H1 (cell line): ENCODE data around the gene GRXCR2. TPM values are rescaled to one million over a fixed set of nuclear protein-coding genes. Genes with fewer than 3 reads are reported as not detected.

ENCODE experiments used
- CTCF ChIA-PET: fragments of 300-600 bp; sonication (Branson Sonifier 250); formaldehyde crosslinking; loops from one replicate; lab custom pipeline; 2021; ENCODE audit not compliant: partially characterized antibody; lab: Charles Lee
- POLR2A ChIA-PET: fragments of 300-600 bp; sonication (Branson Sonifier 250); formaldehyde crosslinking; loops from one replicate; lab custom pipeline; 2021; ENCODE audit warnings: inconsistent platforms; ENCODE audit not compliant: partially characterized antibody; lab: Charles Lee
- DNase-seq, 2 experiments: peaks; one replicate each; pipeline versions ENCODE4 v3.0.0 to v3.0.0-alpha.2; 2010 to 2022; ENCODE audit warnings: low spot score in 2 of 2, low read depth in 1 of 2, mixed read lengths in 1 of 2
- FAIRE-seq: peaks from 2 replicates; lab custom pipeline; 2011; peaks lifted over from hg19 to GRCh38; lab: Jason Lieb, UNC
- H2AFZ ChIP-seq: 2 replicates; pipeline ENCODE4 v1.8.1; 2012; ENCODE audit warnings: low read length, inconsistent platforms
- H2AK5ac ChIP-seq: 2 replicates; pipeline ENCODE4 v1.6.1; 2013; ENCODE audit warnings: low read depth, low read length
- H2BK120ac ChIP-seq: replicated peaks from 2 replicates; pipeline ENCODE3; 2013; ENCODE audit warnings: low read depth, low read length, inconsistent platforms
- H2BK12ac ChIP-seq: 2 replicates; pipeline ENCODE4 v1.6.1; 2013; ENCODE audit warnings: low read depth, low read length
- H2BK15ac ChIP-seq: 2 replicates; pipeline ENCODE4 v1.6.1; 2013; ENCODE audit warnings: low read length
- H2BK20ac ChIP-seq: 2 replicates; pipeline ENCODE4 v1.6.1; 2013; ENCODE audit warnings: low read length
- H2BK5ac ChIP-seq: 2 replicates; pipeline ENCODE4 v1.6.1; 2013; ENCODE audit warnings: low read depth, low read length
- H3K14ac ChIP-seq: 2 replicates; pipeline ENCODE4 v1.6.1; 2013; ENCODE audit warnings: inconsistent platforms; ENCODE audit not compliant: insufficient read length
- H3K18ac ChIP-seq: 2 replicates; pipeline ENCODE4 v1.6.1; 2013; ENCODE audit warnings: low read length; ENCODE audit errors: extremely low read depth
- H3K23ac ChIP-seq: 2 replicates; pipeline ENCODE4 v1.6.1; 2013; ENCODE audit warnings: inconsistent platforms; ENCODE audit not compliant: insufficient read length
- H3K23me2 ChIP-seq: 2 replicates; pipeline ENCODE4 v1.6.1; 2013; ENCODE audit warnings: low read depth, low read length
- H3K27ac ChIP-seq: 2 replicates; pipeline ENCODE4 v1.6.1; 2011; ENCODE audit warnings: low read depth, low read length, inconsistent platforms
- H3K27me3 ChIP-seq, 4 experiments: replicated peaks in 1 of 4; 1 replicate in 1 of 4; 2 replicates in 3 of 4; pipeline versions ENCODE4 v1.6.1 to v1.8.1; 2011 to 2013; ENCODE audit warnings: low read length in 3 of 4, mild to moderate bottlenecking in 3 of 4, inconsistent platforms in 2 of 4, mixed read lengths in 2 of 4, moderate library complexity in 1 of 4; ENCODE audit not compliant: control insufficient read depth in 3 of 4, insufficient read depth in 3 of 4; ENCODE audit errors: extremely low read depth in 1 of 4
- H3K36me3 ChIP-seq, 4 experiments: 2 replicates each; pipeline versions ENCODE4 v1.6.1 to v1.8.1; 2011 to 2013; ENCODE audit warnings: mild to moderate bottlenecking in 4 of 4, low read length in 3 of 4, moderate library complexity in 2 of 4, control low read depth in 1 of 4, inconsistent platforms in 1 of 4; ENCODE audit not compliant: insufficient read depth in 4 of 4, control insufficient read depth in 2 of 4
- H3K4ac ChIP-seq: replicated peaks from 2 replicates; pipeline ENCODE3; 2013; ENCODE audit warnings: low read length, low read depth, mixed read lengths, inconsistent platforms; ENCODE audit not compliant: insufficient read length
- H3K4me1 ChIP-seq, 4 experiments: replicated peaks in 1 of 4; 1 replicate in 1 of 4; 2 replicates in 3 of 4; pipeline versions ENCODE4 v1.6.1 to v1.8.1; 2011 to 2013; ENCODE audit warnings: low read length in 3 of 4, inconsistent platforms in 2 of 4, mixed read lengths in 1 of 4; ENCODE audit not compliant: insufficient read depth in 4 of 4, control insufficient read depth in 3 of 4
- H3K4me2 ChIP-seq, 2 experiments: 2 replicates each; pipeline versions ENCODE4 v1.6.1 to v1.8.1; 2011 to 2013; ENCODE audit warnings: low read depth in 2 of 2, low read length in 2 of 2, control low read depth in 1 of 2, inconsistent platforms in 1 of 2, mild to moderate bottlenecking in 1 of 2; ENCODE audit not compliant: insufficient read depth in 1 of 2
- H3K4me3 ChIP-seq, 4 experiments: fragments of 200-600, 300-600 bp in 1 of 4; sonication (generic), shearing (Covaris generic), sonication (Bioruptor Twin) in 1 of 4; 2 replicates each; pipeline versions ENCODE4 v1.5.1 to v1.8.1; 2011 to 2016; ENCODE audit warnings: low read length in 4 of 4, low read depth in 3 of 4, control low read depth in 2 of 4, inconsistent platforms in 2 of 4, mild to moderate bottlenecking in 2 of 4, mixed read lengths in 1 of 4, moderate library complexity in 1 of 4; ENCODE audit not compliant: insufficient read depth in 2 of 4; ENCODE audit errors: extremely low read depth in 1 of 4
- H3K56ac ChIP-seq: replicated peaks from 2 replicates; pipeline ENCODE3; 2013; ENCODE audit warnings: low read depth, mild to moderate bottlenecking, mixed read lengths, low read length, inconsistent platforms; ENCODE audit not compliant: insufficient read length
- H3K79me1 ChIP-seq: 2 replicates; pipeline ENCODE4 v1.6.1; 2013; ENCODE audit warnings: low read depth, low read length, control low read depth
- H3K79me2 ChIP-seq, 2 experiments: 2 replicates each; pipeline versions ENCODE4 v1.6.1 to v1.8.1; 2012 to 2013; ENCODE audit warnings: low read length in 2 of 2, mild to moderate bottlenecking in 2 of 2, inconsistent platforms in 1 of 2; ENCODE audit not compliant: insufficient read depth in 2 of 2, control insufficient read depth in 1 of 2
- H3K9ac ChIP-seq, 4 experiments: replicated peaks in 1 of 4; 1 replicate in 1 of 4; 2 replicates in 3 of 4; pipeline versions ENCODE4 v1.6.1 to v1.8.1; 2011 to 2013; ENCODE audit warnings: low read depth in 3 of 4, low read length in 3 of 4, control low read depth in 2 of 4, mild to moderate bottlenecking in 2 of 4, moderate library complexity in 2 of 4, inconsistent platforms in 1 of 4; ENCODE audit errors: extremely low read depth in 1 of 4
- H3K9me3 ChIP-seq, 2 experiments: 2 replicates each; pipeline versions ENCODE4 v1.6.1 to v1.8.1; 2012 to 2013; ENCODE audit warnings: mild to moderate bottlenecking in 2 of 2, moderate library complexity in 2 of 2, control low read depth in 1 of 2, inconsistent platforms in 1 of 2, low read depth in 1 of 2, low read length in 1 of 2, mixed read lengths in 1 of 2; ENCODE audit not compliant: insufficient read depth in 2 of 2
- H4K20me1 ChIP-seq, 2 experiments: replicated peaks in 1 of 2; 2 replicates each; pipeline versions ENCODE3 to v1.8.1; 2011 to 2013; ENCODE audit warnings: inconsistent platforms in 2 of 2, low read length in 2 of 2, mild to moderate bottlenecking in 1 of 2; ENCODE audit not compliant: insufficient read depth in 2 of 2, control insufficient read depth in 1 of 2
- H4K5ac ChIP-seq: 2 replicates; pipeline ENCODE4 v1.6.1; 2013; ENCODE audit warnings: low read length, low read depth, mixed read lengths, inconsistent platforms; ENCODE audit not compliant: insufficient read length
- H4K8ac ChIP-seq: 2 replicates; pipeline ENCODE4 v1.8.0; 2013; ENCODE audit warnings: mild to moderate bottlenecking, moderate library complexity, low read length, inconsistent platforms; ENCODE audit not compliant: insufficient read depth; ENCODE audit errors: extremely low read depth
- H4K91ac ChIP-seq: replicated peaks from 2 replicates; pipeline ENCODE3; 2013; ENCODE audit warnings: low read length, mixed read lengths, inconsistent platforms; ENCODE audit not compliant: insufficient read length
- ASH2L ChIP-seq: fragments of 200-600, 300-600 bp; sonication (generic); IDR thresholded peaks from one replicate; pipeline ENCODE4 v1.7.1; 2017; ENCODE audit warnings: low read length
- ATF2 ChIP-seq: IDR thresholded peaks from 2 replicates; pipeline ENCODE4 v1.6.1; 2012; ENCODE audit warnings: low read length, inconsistent platforms
- CREB1 ChIP-seq: IDR thresholded peaks from 2 replicates; pipeline ENCODE4 v1.6.1; 2012; ENCODE audit warnings: inconsistent platforms
- GTF2F1 ChIP-seq: IDR thresholded peaks from 2 replicates; pipeline ENCODE4 v1.6.1; 2012; ENCODE audit warnings: low read depth, low read length, improper control_type of control experiment, borderline replicate concordance
- KDM4A ChIP-seq: IDR thresholded peaks from one replicate; pipeline ENCODE4 v1.7.1; 2012; ENCODE audit warnings: low read depth, mild to moderate bottlenecking, moderate library complexity, low read length, inconsistent platforms; ENCODE audit not compliant: severe bottlenecking
- KDM5A ChIP-seq: fragments of 200-600 bp; IDR thresholded peaks from 2 replicates; pipeline ENCODE4 v1.7.1; 2012; ENCODE audit warnings: mild to moderate bottlenecking, low read length, inconsistent platforms, mixed read lengths
- MAX ChIP-seq: IDR thresholded peaks from 2 replicates; pipeline ENCODE4 v1.6.1; 2012; ENCODE audit warnings: inconsistent platforms
- NANOG ChIP-seq: IDR thresholded peaks from 2 replicates; pipeline ENCODE4 v1.6.1; 2011; ENCODE audit warnings: low read length, low read depth, mild to moderate bottlenecking, inconsistent platforms; ENCODE audit not compliant: insufficient read depth, poor library complexity, severe bottlenecking
- SP1 ChIP-seq: IDR thresholded peaks from 2 replicates; pipeline ENCODE4 v1.6.1; 2011; ENCODE audit warnings: low read depth, low read length
- SP4 ChIP-seq: IDR thresholded peaks from 2 replicates; pipeline ENCODE4 v1.6.1; 2012; ENCODE audit warnings: low read length, inconsistent platforms
- YY1 ChIP-seq: IDR thresholded peaks from 2 replicates; pipeline ENCODE4 v1.6.1; 2011; ENCODE audit warnings: low read depth, mild to moderate bottlenecking, low read length
- ZNF274 ChIP-seq: IDR thresholded peaks from 2 replicates; pipeline ENCODE4 v1.7.0; 2012; ENCODE audit warnings: low read length, borderline replicate concordance; ENCODE audit errors: extremely low read depth
- WGBS, 2 experiments: shearing (Covaris generic) in 1 of 2; methylation state at CpG; one replicate each; pipeline versions ENCODE4 v1.1.6 to v1.1.7; 2013 to 2015; ENCODE audit warnings: low lambda C conversion rate in 2 of 2, mixed read lengths in 2 of 2, inconsistent platforms in 1 of 2, low coverage in 1 of 2, missing lambda C conversion rate in 1 of 2; ENCODE audit not compliant: insufficient replicate concordance in 2 of 2, insufficient coverage in 1 of 2, insufficient read length in 1 of 2; ENCODE audit errors: extremely low coverage in 1 of 2, missing lambda C conversion rate in 1 of 2; 5-methylcytosine and 5-hydroxymethylcytosine counted together
- polyA plus RNA-seq, 7 experiments: library from polyadenylated mRNA; depleted of rRNA in 3 of 7; stranded (reverse) in 5 of 7; unstranded in 2 of 7; fragments of >200 nt in 5 of 7; fragments of 200-250 nt in 2 of 7; gene quantifications; 1 replicate in 5 of 7; 2 replicates in 1 of 7; 4 replicates in 1 of 7; pipeline versions ENCODE4 v1.2.1 to v1.2.3, GENCODE V29; 2011 to 2013; ENCODE audit warnings: missing spikeins in 2 of 7, mixed read lengths in 2 of 7
- total RNA-seq: library from RNA; stranded (reverse); fragmentation: NEBNext Ultra II Directional; extraction: Animal tissue kit (Norgen Biotek cat#: 25700); gene quantifications from 2 replicates; pipeline ENCODE4 v1.2.1, GENCODE V29; 2021

The GRXCR2 gene
- total and polyA plus RNA-seq, 2 of the 8 experiments (the other 6 are each of a cell fraction or from before 2014, with no cell fraction given), result not detected

- Histone ChIP-seq H3K56ac (no peak overlapping the region), H4K91ac (no peak overlapping the region), H3K4me2 (no peak overlapping the region), H3K14ac (no peak overlapping the region), H4K20me1 (no peaks in the 10 kb centered on the region), H2BK15ac (no peak overlapping the region), H3K36me3 (no peaks in the 10 kb centered on the region), H3K18ac (no peak overlapping the region), H3K4ac (no peak overlapping the region), H3K9ac (no peak overlapping the region), H3K9me3 (no peaks in the 10 kb centered on the region), H4K8ac (no peak overlapping the region)
- 83% methylated on average over 3 of the region's 3 CpGs; no CpG with 5 or more reads in 1 of the 2 experiments for WGBS, 2 experiments
- POLR2A ChIA-PET, result interaction anchor here (0.6 kb wide), 1 partner anchor 35 kb away, joined by 3 read pairs; no protein-coding TSS in a partner anchor
- CTCF ChIA-PET, result interaction anchor here (0.8 to 3.4 kb wide), 2 partner anchors 98 to 188 kb away, joined by 3 to 23 read pairs; no protein-coding TSS in a partner anchor
- DNase-seq, result no peak
- TF ChIP-seq CREB1, result no peak
- TF ChIP-seq ZNF274, result no peak
- TF ChIP-seq SP1, result no peak
- TF ChIP-seq SP4, result no peak
- TF ChIP-seq ASH2L, result no peak
- no peak for TF ChIP-seq GTF2F1
- no peak for TF ChIP-seq NANOG
- no peak for TF ChIP-seq KDM4A
- TF ChIP-seq ATF2, result no peak
- TF ChIP-seq YY1, result no peak
- TF ChIP-seq MAX, result no peak
- no peak for TF ChIP-seq KDM5A
- TF ChIP-seq, all 59 proteins: peak for 0
- Histone ChIP-seq H3K27me3 (no peaks in the 10 kb centered on the region), H3K23me2 (peaks cover 2% of the 10 kb centered on the region; the same call in 1 of the 2 replicates), H3K23ac (no peak overlapping the region), H3K79me2 (no peaks in the 10 kb centered on the region), H4K5ac (no peak overlapping the region), H3K4me1 (peaks cover 3 to 5% (median 3%) of the 10 kb centered on the region in 4 experiments; a peak in 5 of 7 replicates), H2BK20ac (no peak overlapping the region), H3K79me1 (no peaks in the 10 kb centered on the region), H2AK5ac (no peak overlapping the region), H2BK120ac (no peak overlapping the region), H3K4me3 (no peak overlapping the region), H3K27ac (no peak overlapping the region), H2AFZ (no peak overlapping the region), H2BK5ac (no peak overlapping the region), H2BK12ac (no peak overlapping the region)
- no peak for FAIRE-seq
Observed at GRCh38 chr5:145853781-145854376, 18.9 kb downstream of the GRXCR2 start.
